A673 (cell line): ENCODE results near the gene ARHGAP40. TPM values are rescaled to one million over a fixed set of nuclear protein-coding genes. Genes with fewer than 3 reads are reported as not detected.

Experiments
- BruUV-seq: library from RNA; stranded (reverse); fragments of 400-500 nt; replicated peaks from 2 replicates; lab custom pipeline; 2021; lab: Mats Ljungman, UMichigan
- CTCF ChIA-PET: fragments of 300-600 bp; sonication (Branson Sonifier 250); formaldehyde crosslinking; loops from one replicate; lab custom pipeline; 2022; ENCODE audit warnings: antibody characterized with exemption; lab: Charles Lee
- POLR2A ChIA-PET: fragments of 300-600 bp; sonication (Branson Sonifier 250); formaldehyde crosslinking; loops from one replicate; lab custom pipeline; 2022; ENCODE audit warnings: antibody characterized with exemption; ENCODE audit not compliant: low non-redundant PET; lab: Charles Lee
- DNase-seq: peaks from one replicate; pipeline ENCODE4 v3.0.0-alpha.2; 2015; ENCODE audit warnings: low spot score
- H3K27ac ChIP-seq: fragments of 200-600 bp; sonication (generic); 2 replicates; pipeline ENCODE4 v1.5.1; 2016; ENCODE audit warnings: mixed run types, low read depth, mild to moderate bottlenecking, mixed read lengths, antibody characterized with exemption, low read length; ENCODE audit not compliant: poor library complexity, severe bottlenecking
- H3K27me3 ChIP-seq: fragments of 200-600 bp; sonication (generic); replicated peaks from 2 replicates; pipeline ENCODE4 v1.6.1; 2017; ENCODE audit warnings: mixed run types, low read depth, mild to moderate bottlenecking, mixed read lengths, antibody characterized with exemption, low read length; ENCODE audit not compliant: insufficient read depth, poor library complexity
- H3K36me3 ChIP-seq: fragments of 200-600 bp; sonication (generic); 2 replicates; pipeline ENCODE4 v1.6.1; 2016; ENCODE audit warnings: mixed run types, mild to moderate bottlenecking, mixed read lengths, antibody characterized with exemption, low read length; ENCODE audit not compliant: insufficient read depth, poor library complexity, severe bottlenecking
- H3K4me1 ChIP-seq: fragments of 200-600 bp; sonication (generic); 2 replicates; pipeline ENCODE4 v1.6.1; 2017; ENCODE audit warnings: mixed run types, mild to moderate bottlenecking, mixed read lengths, antibody characterized with exemption, low read length; ENCODE audit not compliant: insufficient read depth, poor library complexity, severe bottlenecking
- H3K4me3 ChIP-seq: fragments of 200-600 bp; sonication (generic); 2 replicates; pipeline ENCODE4 v1.5.1; 2016; ENCODE audit warnings: low read depth, mixed run types, mild to moderate bottlenecking, mixed read lengths, low read length; ENCODE audit not compliant: poor library complexity, severe bottlenecking
- H3K9me3 ChIP-seq: fragments of 200-600 bp; sonication (generic); 2 replicates; pipeline ENCODE4 v1.6.1; 2016; ENCODE audit warnings: mixed run types, low read depth, mild to moderate bottlenecking, mixed read lengths, antibody characterized with exemption, low read length; ENCODE audit not compliant: poor library complexity, severe bottlenecking
- EZH2 ChIP-seq: fragments of 200-600 bp; sonication (generic); IDR thresholded peaks from 2 replicates; pipeline ENCODE4 v1.6.1; 2017; ENCODE audit warnings: borderline replicate concordance, low read depth, mild to moderate bottlenecking, mixed read lengths, antibody characterized with exemption, low read length; ENCODE audit not compliant: poor library complexity, severe bottlenecking
- intact Hi-C: fragments of 100-400 bp; cut with micrococcal nuclease; formaldehyde crosslinking; loops from one replicate; pipeline ENCODE4 v1.10.0; 2022; ENCODE audit not compliant: unreplicated experiment
- total RNA-seq: library from RNA; stranded (reverse); gene quantifications from 2 replicates; pipeline ENCODE4 v1.2.3, GENCODE V29; 2021
- TF ChIP-seq, protein P1 (sequence below): fragments of 300-800, 200-600 bp; sonication (generic); conservative IDR thresholded peaks from 2 replicates; pipeline ENCODE4 v1.5.1; 2017; ENCODE audit warnings: low read depth, mild to moderate bottlenecking, antibody characterized with exemption, low read length, moderate library complexity, mixed read lengths

Gene ARHGAP40
- total RNA-seq, 1 experiment from 2014 or later: not detected

DNA sequence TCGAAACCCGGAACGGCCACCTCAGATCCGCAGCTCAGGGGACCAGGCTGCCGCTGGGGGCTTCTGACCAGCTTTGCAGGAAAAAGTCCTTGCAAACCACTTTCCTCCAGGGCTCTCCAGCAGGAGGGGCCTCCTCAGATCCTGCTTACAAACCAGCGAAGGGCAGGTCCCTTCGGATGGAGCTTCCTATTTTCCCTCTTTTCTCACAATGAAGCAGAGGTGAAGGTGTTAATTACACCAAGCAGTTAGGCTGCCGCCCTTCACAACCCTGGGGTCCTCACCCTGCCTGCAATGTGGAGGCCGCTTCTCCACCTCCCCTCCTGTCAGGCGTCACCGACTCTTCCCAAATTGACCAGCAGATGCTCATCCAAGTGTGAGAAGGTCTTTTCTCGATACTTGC is 5.7 kb downstream of the ARHGAP40 start:
- TF ChIP-seq, protein P1, sequence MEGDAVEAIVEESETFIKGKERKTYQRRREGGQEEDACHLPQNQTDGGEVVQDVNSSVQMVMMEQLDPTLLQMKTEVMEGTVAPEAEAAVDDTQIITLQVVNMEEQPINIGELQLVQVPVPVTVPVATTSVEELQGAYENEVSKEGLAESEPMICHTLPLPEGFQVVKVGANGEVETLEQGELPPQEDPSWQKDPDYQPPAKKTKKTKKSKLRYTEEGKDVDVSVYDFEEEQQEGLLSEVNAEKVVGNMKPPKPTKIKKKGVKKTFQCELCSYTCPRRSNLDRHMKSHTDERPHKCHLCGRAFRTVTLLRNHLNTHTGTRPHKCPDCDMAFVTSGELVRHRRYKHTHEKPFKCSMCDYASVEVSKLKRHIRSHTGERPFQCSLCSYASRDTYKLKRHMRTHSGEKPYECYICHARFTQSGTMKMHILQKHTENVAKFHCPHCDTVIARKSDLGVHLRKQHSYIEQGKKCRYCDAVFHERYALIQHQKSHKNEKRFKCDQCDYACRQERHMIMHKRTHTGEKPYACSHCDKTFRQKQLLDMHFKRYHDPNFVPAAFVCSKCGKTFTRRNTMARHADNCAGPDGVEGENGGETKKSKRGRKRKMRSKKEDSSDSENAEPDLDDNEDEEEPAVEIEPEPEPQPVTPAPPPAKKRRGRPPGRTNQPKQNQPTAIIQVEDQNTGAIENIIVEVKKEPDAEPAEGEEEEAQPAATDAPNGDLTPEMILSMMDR: no peak
- TF ChIP-seq EZH2: no peak
- Histone ChIP-seq H3K27me3 (peaks cover 14% of the 10 kb centered on the region), H3K4me1 (no peaks in the 10 kb centered on the region), H3K4me3 (no peak overlapping the region), H3K36me3 (no peaks in the 10 kb centered on the region), H3K9me3 (no peaks in the 10 kb centered on the region), H3K27ac (no peak overlapping the region)
- POLR2A ChIA-PET: no interaction called here
- intact Hi-C loops: no loop called here
- no TSS peak for BruUV-seq
- no peak for DNase-seq
- CTCF ChIA-PET: no interaction called here

DNA sequence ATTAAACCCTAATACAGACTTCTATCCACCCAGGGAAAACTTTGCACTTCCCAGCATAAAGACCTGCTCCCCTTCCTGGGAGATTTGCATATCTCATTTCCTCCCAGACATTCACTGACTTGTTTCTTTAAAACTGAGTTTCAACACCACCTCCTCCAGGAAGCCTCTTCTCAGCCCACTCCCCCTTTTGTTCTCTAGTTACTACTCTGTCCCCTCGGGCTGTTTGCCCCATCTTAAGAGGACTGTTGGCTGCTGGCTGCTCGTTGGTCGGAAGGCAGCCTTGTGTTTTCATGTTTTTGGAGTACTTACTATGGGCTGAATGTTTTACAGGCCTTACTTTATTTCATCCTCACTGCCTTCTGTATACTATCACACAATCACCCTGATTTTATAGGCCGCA is 6.6 kb downstream of the ARHGAP40 start:
- no peak for DNase-seq
- Histone ChIP-seq H3K4me3 (no peak overlapping the region), H3K27me3 (peaks cover 6% of the 10 kb centered on the region), H3K4me1 (no peaks in the 10 kb centered on the region), H3K27ac (no peak overlapping the region), H3K9me3 (no peaks in the 10 kb centered on the region), H3K36me3 (no peaks in the 10 kb centered on the region)
- intact Hi-C loops: no loop called here
- ChIA-PET CTCF (no interaction called here), POLR2A (no interaction called here)
- no peak for TF ChIP-seq EZH2
- TF ChIP-seq, protein P1: no peak
- BruUV-seq: no TSS peak

DNA sequence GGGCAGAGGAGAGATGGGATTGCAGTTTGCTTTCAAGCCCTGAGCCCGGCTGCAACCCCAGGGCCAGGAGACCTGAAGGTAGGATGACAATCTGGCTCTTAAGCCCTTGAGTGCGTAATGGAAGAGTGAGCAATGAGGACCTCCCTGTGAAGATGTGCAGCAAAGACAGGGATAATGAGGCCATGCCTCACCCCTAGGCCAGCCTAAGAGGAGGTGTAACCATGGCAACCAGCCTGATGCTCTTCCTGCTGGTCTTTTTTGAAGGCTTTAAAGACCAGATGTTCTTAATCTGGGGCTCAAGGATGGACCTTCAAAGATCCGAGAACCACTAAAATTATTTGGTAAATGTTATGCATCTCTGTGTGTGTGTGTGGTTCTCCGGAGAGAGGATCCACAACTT is 8.2 kb downstream of the ARHGAP40 start:
- Histone ChIP-seq H3K27me3 (no peaks in the 10 kb centered on the region), H3K4me3 (no peak overlapping the region), H3K9me3 (no peaks in the 10 kb centered on the region), H3K4me1 (no peaks in the 10 kb centered on the region), H3K27ac (no peak overlapping the region), H3K36me3 (no peaks in the 10 kb centered on the region)
- BruUV-seq: no TSS peak
- TF ChIP-seq, protein P1: no peak
- TF ChIP-seq EZH2: no peak
- no peak for DNase-seq
- POLR2A ChIA-PET: no interaction called here
- intact Hi-C loops: no loop called here
- CTCF ChIA-PET: no interaction called here
